Measurements from ENCODE around the gene HMGCL.
"Not testable (repeated sequence)": the region's sequence is repeated elsewhere in the genome, so short reads cannot be mapped to it uniquely, and the experiment has no call there.

Gene HMGCL

DNA sequence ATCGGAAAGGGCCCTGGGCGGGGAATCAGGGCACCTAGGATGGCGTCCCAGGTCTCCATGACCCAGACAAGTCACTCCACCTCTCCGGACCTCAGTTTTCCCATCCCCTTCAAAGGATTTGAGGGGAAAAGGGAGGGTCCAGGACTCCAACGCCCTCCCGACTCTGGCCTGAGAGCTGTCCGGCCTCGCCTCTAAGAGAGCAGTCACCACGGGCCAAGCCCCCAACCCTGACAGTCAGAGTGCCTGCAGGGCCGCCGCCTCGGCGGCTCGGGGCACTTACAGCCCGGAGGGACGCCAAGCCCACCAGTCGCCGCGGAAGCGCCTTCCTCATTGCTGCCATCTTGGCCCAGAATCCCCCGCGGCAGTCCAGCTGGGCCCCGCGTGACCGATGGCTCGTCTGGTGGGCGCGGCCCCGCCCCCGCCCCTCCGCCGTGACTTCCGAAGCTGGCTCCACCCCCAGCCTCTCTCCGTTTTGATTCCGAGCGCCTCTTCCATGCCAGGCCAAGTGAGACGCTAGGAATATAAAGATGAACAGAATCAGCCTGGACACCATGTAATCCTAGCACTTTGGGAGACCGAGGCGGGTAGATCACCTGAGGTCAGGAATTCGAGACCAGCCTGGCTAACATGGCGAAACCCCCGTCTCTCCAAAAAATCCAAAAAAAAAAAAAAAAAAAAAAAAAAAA lies at the start of gene HMGCL:
Gene HMGCL, minus strand, starts transcription at position 354 of the 686 bp plus-strand sequence. Its CDS starts 14 bp downstream, at position 340.
- DNase-seq, result peak; percentile 81 to 83

DNA sequence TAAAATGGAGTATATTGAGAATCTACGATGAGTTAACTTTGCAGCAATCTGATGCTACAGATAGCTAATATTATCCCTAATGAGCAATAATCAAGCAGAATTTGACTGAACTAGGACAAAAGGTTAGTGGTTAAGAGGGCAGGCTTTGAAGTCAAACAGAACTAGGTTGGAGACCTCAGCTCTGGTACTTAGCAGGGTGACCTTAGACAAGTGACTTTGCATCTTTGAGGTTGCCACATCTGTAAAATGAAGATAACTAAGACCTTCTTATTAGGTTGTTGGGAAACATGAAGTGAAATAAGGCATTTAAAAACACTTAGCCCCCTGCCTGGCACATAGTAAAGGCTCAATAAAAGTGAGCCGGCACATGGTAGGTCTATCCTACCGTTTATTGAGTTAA lies 47.2 kb upstream of the HMGCL start:
- no peak for DNase-seq

DNA sequence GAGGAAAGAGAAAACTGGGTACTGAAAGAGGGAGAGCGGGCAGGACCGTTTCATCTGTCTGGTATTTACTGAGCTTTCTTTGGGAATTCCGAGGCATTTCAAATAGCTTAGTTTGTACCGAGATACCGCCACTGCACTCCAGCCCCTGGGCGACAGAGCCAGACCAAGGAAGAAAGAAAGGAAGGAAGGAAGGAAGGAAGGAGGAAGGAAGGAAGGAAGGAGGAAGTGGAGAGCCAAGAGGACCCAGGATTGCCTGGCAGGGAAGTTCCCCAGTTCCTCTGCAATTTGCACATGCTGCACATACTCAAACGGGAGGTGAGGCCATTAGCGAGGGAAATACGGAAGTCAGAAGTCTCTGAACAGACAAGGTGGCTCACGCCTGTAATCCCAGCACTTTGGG lies 43.8 kb upstream of the HMGCL start:
- DNase-seq, result no peak

DNA sequence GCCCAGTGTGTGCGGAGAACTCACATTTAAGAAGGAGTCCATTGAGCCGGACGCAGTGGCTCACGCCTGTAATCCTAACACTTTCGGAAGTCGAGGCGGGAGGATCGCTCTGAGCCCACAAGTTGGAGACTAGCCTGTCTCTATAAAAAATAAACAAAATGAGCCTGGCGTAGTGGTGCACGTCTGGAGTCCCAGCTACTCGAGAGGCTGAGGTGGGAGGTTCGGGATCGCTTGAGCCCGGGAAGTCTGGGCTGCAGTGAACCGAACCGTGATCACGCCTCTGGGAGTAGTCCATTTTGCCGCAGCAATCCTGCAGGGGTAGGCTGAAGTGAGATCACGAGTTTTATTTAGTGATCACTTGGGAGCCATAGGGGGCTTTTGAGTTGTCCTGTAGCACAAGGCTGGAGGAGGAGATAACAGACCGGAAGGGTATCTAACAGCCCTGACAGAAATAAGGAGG lies 43.4 kb upstream of the HMGCL start:
- DNase-seq, result no peak

DNA sequence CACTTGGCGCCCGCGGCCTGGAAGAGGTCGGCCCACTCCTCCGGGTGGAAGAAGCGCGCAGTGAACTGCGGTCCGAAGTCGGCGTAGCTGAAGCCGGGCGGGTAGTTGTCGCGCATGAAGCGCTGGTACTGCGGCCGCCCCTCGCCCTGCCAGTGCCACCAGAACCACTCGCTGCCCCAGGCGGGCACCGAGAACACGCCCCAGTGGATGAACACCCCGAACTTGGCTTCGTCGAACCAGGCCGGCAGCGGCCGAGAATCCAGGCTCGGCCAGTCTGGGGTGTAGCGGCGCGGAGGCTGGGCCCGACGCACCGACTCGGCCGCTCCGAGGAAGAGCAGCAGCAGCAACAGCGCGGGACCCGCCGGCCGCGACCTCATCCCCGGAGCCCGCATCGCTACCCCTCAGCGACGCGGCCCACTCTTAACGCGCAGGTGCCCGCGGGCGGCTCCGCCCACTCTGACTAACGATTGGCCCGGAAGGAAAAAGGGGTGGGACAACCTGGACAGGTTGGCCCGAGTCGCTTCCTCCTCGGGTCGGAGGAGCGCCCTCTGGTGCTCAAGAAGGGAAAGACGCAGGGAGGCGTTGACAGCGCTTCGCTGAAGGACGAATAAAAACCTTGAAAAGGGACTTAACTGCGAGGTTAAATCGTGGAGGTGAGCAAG lies 42.8 kb upstream of the HMGCL start, which contains the start of gene FUCA1:
Gene FUCA1, minus strand, starts transcription at position 396 of the 662 bp plus-strand sequence. Its CDS starts 4 bp downstream, at position 392.
- DNase-seq, result peak; percentile 81 to 82

DNA sequence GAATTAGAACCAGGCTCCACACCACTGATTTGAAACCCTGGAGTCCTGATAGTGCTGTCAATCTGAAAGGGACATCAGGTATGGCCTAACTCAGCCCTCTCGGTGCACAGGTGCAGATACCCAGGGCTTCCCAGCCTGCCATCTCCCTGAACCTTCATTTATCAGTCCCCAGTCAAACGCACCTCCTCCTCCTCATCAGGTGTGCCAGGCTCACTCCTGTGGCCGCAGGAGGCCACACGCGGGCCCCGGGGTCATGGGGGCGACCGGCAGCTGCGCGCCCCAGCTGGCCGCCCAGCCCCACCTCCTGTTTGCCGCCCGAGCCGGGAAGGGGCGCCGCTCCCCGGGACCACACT lies 42.3 kb upstream of the HMGCL start:
- DNase-seq, result no peak

DNA sequence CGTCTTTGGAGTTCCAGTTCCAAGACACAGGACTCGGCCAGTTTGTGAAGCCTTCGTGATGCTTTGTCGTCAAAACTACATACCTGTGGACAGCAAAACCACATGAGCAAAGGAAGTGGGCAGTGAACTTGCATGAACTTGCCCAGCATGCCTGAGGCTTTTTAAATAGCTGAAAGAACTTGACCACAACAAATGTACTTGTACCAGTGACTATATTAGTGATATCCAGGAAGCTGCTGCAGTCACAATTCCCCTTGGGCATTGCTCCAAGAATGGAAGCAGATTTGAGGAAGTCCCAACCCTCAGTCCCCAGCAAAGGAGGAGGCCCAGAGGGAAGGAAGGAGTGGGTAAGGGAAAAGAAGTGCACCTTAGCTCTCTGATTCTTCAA lies 40.3 kb upstream of the HMGCL start:
- DNase-seq, result peak; percentile 64 to 77

DNA sequence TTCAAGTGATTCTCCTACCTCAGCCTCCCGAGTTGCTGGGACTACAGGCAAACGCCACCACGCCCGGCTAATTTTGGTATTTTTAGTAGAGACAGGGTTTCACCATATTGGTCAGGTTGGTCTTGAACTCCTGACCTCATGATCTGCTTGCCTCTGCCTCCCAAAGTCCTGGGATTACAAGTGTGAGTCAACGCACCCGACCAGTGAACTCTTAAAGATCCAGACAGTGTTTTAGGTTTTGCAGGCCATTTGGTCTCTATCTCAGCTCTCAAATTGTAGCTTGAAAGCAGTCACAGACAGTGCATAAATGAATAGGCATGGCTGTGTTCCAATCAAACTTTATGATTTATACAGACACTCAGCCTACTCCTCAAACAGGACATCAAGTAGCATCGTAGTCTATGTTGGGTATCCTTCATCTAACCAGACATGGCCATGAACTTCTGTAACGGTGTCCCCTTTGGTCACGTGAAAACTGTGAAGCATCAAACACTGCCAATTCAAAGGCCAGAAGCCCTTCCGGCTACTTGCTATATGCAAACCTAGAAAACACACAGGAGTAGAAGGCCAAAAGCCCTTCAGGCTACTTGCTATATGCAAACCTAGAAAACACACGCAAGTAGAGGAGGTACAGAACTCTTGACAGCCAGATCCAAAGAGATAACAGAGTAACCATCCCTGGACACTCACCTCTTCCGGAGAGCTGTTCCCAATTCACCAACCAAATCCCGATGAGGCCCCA lies 39.7 kb upstream of the HMGCL start:
- no peak for DNase-seq

DNA sequence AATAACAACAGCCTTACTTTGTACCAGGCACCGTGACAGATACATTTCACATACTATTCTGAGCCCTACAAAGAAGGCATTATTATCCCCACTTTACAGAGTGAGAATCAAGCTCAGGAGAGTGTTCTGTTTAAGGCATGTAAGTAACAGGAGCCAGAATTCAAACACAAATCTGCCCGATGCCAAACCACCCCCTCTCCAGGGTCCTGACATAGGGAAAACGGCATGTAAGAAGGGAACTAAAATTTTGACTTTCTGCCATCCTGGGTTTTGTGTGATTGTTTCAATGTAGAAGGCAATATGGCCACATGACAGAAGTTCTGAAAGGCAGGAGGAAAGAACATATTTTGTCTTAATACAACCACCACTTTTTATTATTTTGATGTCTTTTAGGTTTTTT lies 37.4 kb upstream of the HMGCL start:
- no peak for DNase-seq

DNA sequence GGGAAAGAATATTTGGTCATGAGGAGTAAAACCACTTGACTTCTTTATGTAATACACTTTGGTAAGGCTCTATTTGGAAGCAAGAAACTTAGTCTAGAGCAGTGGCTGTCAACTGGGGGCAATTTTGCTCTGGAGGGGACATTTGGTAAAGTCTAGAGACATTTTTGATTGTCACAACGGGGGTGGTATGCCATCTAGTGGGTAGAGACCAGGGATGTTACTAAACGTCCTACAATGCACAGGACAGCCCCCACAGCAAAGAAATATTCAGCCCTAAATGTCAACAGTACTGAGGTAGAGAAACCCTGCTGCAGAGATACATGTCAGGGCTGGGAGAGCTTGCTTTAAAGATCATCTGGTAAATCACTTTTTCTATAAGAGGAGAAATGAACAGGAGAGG lies 29.3 kb upstream of the HMGCL start:
- no peak for DNase-seq

DNA sequence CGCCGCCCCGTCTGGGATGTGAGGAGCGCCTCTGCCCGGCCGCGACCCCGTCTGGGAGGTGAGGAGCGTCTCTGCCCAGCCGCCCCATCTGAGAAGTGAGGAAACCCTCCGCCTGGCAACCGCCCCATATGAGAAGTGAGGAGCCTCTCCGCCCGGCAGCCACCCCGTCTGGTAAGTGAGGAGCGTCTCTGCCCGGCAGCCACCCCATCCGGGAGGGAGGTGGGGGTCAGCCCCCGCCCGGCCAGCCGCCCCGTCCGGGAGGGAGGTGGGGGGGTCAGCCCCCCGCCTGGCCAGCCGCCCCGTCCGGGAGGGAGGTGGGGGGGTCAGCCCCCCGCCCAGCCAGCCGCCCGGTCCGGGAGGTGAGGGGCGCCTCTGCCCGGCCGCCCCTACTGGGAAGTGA lies 27.9 kb upstream of the HMGCL start:
- not testable (repeated sequence) for DNase-seq

DNA sequence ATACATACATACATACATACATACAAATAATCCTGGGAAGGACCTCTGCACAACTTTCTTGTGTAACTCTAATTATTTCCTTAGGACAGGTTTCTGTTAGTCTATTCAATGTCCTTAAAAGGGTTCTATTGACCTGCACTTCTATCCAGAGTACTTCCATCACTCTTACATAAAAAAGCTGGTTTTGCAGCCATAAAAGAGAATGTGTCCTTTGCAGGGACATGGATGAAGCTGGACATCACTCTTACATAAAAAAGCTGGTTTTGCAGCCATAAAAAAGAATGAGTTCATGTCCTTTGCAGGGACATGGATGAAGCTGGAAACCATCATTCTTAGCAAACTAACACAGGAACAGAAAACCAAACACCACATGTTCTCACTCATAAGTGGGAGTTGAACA lies 26.2 kb upstream of the HMGCL start:
- not testable (repeated sequence) for DNase-seq

DNA sequence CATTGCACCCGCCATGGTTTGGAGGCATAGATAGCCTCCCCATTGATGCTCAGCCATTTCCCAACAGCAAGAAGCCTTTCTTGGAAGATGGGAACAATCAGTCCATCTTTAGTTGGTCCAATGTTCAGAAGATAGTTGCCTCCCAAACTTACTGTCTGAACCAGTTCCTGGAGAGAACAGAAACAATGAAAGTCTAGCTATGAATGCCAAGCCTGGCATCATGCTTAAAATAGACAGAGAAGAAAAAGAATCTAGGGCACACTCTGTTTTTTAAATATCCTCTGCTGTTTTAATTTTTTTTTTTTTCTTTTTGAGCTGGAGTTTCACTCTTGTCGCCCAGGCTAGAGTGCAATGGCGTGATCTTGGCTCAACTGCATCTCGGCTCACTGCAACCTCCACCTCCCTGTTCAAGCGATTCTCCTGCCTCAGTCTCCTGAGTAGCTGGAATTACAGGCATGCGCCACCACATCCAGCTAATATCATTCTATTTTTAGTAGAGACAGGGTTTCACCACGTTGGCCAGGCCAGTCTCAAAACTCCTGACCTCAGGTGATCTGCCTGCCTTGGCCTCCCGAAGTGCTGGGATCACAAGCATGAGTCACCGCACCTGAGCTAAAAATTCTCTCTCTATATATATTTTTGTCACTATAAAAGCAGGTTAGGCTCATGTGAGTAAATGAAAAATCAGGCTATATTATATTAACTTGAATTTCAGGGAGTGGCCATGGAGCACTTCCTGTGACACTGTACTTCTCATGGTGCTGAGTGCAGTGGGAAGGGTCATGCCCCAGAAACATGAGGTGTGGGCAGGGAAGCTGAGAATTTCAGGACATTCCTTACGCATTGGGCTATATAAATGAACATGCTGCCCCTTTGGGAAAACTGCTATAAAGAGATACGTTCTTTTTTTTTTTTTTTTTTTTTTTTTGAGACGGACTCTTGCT lies 23.7 kb upstream of the HMGCL start:
- no peak for DNase-seq

DNA sequence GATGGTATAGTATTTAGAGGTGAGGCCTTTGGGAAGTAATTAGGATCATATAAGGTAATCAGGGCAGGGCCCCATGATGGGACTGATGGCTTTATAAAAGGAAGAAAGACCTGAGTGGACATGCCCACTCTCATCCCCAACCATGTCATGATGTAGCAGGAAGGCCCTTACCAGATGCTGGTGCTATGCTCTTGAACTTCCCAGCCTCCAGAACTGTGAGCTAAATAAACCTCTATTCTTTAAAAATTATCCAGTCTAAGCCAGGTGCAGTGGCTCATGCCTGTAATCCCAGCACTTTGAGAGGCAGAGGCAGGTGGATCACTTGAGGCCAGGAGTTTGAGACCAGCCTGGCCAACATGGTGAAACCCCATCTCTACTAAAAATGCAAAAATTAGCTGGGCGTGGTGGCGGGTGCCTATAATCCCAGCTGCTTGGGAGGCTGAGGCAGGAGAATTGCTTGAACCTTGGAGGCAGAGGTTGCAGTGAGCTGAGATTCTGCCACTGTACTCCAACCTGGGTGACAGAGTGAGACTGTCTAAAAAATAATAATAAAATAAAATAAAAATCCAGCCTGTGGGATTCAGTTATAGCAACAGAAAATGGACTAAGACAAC lies 22.4 kb upstream of the HMGCL start:
- not testable (repeated sequence) for DNase-seq

DNA sequence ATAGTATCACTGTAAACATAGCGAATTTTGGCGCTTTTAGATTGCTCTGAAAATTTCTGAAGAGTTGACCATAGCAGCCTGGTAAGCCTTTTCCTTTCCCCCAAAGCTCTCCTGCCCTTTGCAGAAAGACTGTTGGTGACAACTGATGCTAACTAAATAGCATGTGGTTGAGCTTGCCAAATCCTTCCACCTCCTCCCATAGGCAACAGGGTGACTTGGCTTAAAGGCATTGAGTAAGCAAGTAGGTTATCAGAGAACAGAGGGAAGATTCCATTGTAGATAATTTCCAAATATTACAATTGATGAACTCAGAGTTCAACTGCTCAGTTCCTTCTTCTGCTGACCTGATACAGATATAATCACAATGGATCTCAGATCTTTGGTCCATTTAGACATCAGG lies 19.9 kb upstream of the HMGCL start:
- DNase-seq, result peak in 1 of 2 experiments; percentile 12

DNA sequence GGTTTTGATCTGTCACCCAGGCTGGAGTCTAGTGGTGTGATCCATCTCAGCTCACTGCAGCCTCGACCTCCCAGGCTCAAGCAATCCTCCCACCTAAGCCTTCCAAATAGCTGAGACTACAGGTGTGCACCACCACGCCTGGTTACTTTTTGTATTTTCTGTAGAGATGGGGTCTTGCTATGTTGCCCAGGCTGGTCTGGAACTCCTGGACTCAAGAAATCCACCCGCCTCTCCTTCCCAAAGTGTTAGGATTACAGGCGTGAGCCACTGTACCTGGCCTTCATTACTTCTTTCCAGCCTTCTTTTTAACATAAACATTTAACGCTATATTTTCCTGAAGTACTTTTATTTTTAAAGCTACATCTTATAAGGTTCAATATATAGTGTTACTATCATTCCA lies 18.4 kb upstream of the HMGCL start:
- DNase-seq, result no peak

DNA sequence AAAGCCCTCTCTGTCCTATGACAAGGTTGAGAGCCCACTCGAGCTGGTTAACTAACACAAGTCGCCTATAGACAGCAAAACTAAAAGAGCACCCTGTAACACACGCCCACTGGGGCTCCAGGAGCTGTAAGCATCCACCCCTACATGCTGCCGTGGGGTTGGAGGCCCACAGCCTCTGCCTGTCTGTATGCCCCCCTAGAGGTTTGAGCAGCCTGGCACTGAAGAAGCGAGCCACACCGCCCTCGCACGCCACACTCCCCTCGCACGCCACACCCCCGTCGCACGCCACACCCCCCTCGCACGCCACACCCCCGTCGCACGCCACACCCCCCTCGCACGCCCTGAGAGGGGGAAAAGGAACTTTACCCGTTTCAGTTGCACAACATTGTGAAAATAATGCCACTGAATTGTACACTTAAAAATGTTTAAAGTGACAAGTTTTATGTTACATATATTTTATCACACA lies 13.2 kb upstream of the HMGCL start:
- peak; percentile 48 to 59 for DNase-seq

DNA sequence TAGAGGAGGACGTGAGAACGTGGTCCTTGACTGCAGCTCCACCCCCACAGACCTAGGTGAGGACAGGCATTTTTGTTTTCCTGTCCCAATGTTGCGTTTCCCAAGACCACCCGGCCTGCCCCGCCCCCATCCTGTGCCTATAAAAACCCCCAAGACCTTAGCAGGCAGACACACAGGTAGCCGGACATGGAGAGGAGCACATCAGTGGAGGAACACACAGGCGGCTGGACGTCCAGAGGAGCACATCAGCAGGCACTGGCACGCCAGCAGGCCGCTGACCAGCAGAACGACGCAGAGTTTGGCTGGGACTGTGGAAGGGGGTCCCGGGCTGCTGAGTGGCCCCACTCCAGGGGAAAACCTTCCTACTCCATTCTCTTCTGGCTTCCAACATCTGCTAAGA lies 12.7 kb upstream of the HMGCL start:
- no peak for DNase-seq

DNA sequence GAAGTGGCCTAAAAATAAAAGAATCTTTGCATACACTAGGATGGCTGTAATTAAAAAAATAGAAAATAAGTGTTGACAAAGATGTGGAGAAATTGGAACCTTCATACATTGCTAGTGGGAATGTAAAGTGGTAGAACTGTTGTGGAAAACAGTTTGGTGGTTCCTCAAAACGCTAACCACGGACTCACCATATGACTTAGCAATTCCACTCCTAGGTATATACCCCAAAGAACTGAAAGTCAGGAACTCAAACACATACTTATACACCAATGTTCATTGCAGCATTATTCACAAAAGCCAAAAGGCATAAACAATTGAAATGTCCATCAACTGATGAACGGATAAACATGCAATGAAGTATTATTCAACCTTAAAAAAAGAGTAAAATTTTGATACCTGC lies 10.8 kb upstream of the HMGCL start:
- peak in 1 of 2 experiments; percentile 17 for DNase-seq

DNA sequence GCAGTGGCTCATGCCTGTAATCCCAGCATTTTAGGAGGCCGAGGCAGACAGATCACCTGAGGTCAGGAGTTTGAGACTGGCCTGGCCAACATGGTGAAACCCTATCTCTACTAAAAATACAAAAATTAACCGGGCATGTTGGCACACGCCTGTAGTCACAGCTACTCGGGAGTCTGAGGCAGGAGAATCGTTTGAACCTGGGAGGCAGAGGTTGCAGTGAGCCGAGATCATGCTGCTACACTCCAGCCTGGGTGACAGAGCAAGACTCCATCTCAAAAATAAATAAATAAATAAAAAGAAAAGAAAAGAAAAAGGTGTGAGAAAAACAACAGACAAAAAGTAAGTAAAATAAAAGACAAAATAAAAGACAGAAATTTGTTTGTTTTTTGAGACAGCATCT lies 8.9 kb upstream of the HMGCL start:
- not testable (repeated sequence) for DNase-seq

DNA sequence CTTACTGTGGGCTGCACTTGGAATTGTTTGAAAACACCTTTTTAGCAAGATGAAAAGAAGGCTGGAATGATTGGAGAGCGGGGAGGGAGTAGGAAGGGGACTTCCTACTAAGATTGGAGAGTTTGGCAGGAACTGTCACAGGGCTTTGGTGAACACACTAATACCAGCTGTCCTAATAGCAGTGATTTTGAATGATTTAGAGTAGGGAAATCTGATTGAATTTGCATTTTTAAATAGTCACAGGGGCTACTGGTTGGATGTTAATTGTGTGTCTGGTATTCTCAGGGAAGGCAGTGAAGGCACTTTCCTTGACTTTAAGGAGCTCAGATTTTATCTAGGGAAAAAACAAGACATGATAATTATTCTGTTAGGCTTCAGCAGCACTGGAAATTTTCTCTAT lies 2.5 kb upstream of the HMGCL start:
- no peak for DNase-seq

DNA sequence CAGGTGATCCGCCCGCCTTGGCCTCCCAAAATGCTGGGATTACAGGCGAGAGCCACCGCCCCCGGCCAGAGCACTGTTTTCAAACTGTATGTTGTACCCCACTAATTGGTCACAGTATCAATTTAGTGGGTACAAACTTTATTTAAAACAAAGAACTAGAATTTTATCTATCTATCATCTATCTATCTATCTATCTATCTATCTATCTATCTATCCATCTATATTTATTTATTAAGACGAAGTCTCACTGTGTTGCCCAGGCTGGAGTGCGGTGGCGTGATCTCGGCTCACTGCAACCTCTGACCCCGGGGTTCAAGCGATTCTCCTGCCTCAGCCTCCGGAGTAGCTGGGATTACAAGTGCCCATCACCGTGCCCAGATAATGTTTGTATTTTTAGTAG lies 1.4 kb upstream of the HMGCL start:
- not testable (repeated sequence) for DNase-seq

Data from AML-193 (cell line).